Caco-2 (cell line): Measurements from ENCODE around the gene ALG11. TPM values are rescaled to one million over a fixed set of nuclear protein-coding genes. Genes with fewer than 3 reads are reported as not detected.
A peak's percentile ranks its signal among the peaks of the same experiment; 100 is the strongest.

Source experiments
- BruUV-seq: library from RNA; stranded (reverse); fragments of 400-500 nt; replicated peaks from 2 replicates; lab custom pipeline; 2021; lab: Mats Ljungman, UMichigan
- CTCF ChIA-PET: fragments of 300-600 bp; sonication (Branson Sonifier 250); formaldehyde crosslinking; loops from one replicate; lab custom pipeline; 2022; ENCODE audit warnings: antibody characterized with exemption; lab: Charles Lee
- POLR2A ChIA-PET: fragments of 300-600 bp; sonication (Branson Sonifier 250); formaldehyde crosslinking; loops from one replicate; lab custom pipeline; 2022; ENCODE audit warnings: antibody characterized with exemption; lab: Charles Lee
- DNase-seq, 2 experiments: peaks; one replicate each; pipeline versions ENCODE4 v3.0.0 to v3.0.0-alpha.2; 2020 to 2022
- H3K27me3 ChIP-seq: replicated peaks from 2 replicates; pipeline ENCODE4 v1.6.0; 2011; ENCODE audit warnings: low read length; ENCODE audit not compliant: control insufficient read depth, insufficient read depth
- H3K36me3 ChIP-seq: 2 replicates; pipeline ENCODE4 v1.5.1; 2011; ENCODE audit warnings: low read length; ENCODE audit not compliant: control insufficient read depth, insufficient read depth
- H3K4me1 ChIP-seq: fragments of 250-450 bp; sonication (Bioruptor Pico); 2 replicates; pipeline ENCODE4 v1.5.1; 2020; ENCODE audit warnings: mild to moderate bottlenecking
- H3K4me3 ChIP-seq: 2 replicates; pipeline ENCODE4 v1.5.1; 2011; ENCODE audit warnings: low read depth, mild to moderate bottlenecking, control low read depth, low read length
- H3K9me3 ChIP-seq: fragments of 250-450 bp; sonication (Bioruptor Pico); 2 replicates; pipeline ENCODE4 v1.5.1; 2020; ENCODE audit warnings: mild to moderate bottlenecking, moderate library complexity
- H3K27ac Mint-ChIP-seq: one replicate; pipeline ENCODE4 v1.8.0; 2022; ENCODE audit warnings: mixed read lengths; ENCODE audit not compliant: unreplicated experiment
- H3K27me3 Mint-ChIP-seq: one replicate; pipeline ENCODE4 v1.8.0; 2022; ENCODE audit warnings: mixed read lengths; ENCODE audit not compliant: insufficient read depth, unreplicated experiment
- H3K36me3 Mint-ChIP-seq: one replicate; pipeline ENCODE4 v1.8.0; 2022; ENCODE audit warnings: mild to moderate bottlenecking, mixed read lengths; ENCODE audit not compliant: insufficient read depth, unreplicated experiment
- H3K4me1 Mint-ChIP-seq: one replicate; pipeline ENCODE4 v1.8.0; 2022; ENCODE audit warnings: low read depth, mixed read lengths; ENCODE audit not compliant: unreplicated experiment
- H3K4me3 Mint-ChIP-seq: one replicate; pipeline ENCODE4 v1.8.0; 2022; ENCODE audit warnings: mild to moderate bottlenecking, moderate library complexity, mixed read lengths; ENCODE audit not compliant: unreplicated experiment
- H3K9me3 Mint-ChIP-seq: one replicate; pipeline ENCODE4 v1.8.0; 2022; ENCODE audit warnings: mixed read lengths; ENCODE audit not compliant: unreplicated experiment
- CTCF ChIP-seq, 2 experiments: fragments of 200-600 bp in 1 of 2; IDR thresholded peaks; 1 replicate in 1 of 2; 2 replicates in 1 of 2; pipeline versions ENCODE4 v1.5.1 to v1.8.0; 2011 to 2022; ENCODE audit warnings: antibody characterized with exemption in 1 of 2, control low read depth in 1 of 2, inconsistent platforms in 1 of 2, low read depth in 1 of 2, low read length in 1 of 2, mild to moderate bottlenecking in 1 of 2, moderate library complexity in 1 of 2; ENCODE audit not compliant: insufficient read depth in 1 of 2, severe bottlenecking in 1 of 2, unreplicated experiment in 1 of 2
- intact Hi-C: fragments of 100-400 bp; cut with micrococcal nuclease; formaldehyde crosslinking; loops from one replicate; pipeline ENCODE4 v1.10.0; 2022; ENCODE audit not compliant: unreplicated experiment
- total RNA-seq: library from RNA; stranded (reverse); gene quantifications from 2 replicates; pipeline ENCODE4 v1.2.3, GENCODE V29; 2022

Gene ALG11
- total RNA-seq, 1 experiment from 2014 or later = 47.7 TPM

- no peak for DNase-seq
- Mint-ChIP-seq H3K9me3 (peaks cover 2% of the 10 kb centered on the region), H3K36me3 (peaks cover 70% of the 10 kb centered on the region), H3K27me3 (no peaks in the 10 kb centered on the region), H3K27ac (no peak overlapping the region), H3K4me1 (peaks cover 3% of the 10 kb centered on the region), H3K4me3 (no peak overlapping the region)
- intact Hi-C loops = no loop called here
- H3K4me3 ChIP-seq = no peak overlapping the region
- H3K27me3 ChIP-seq = no peaks in the 10 kb centered on the region
- ChIA-PET CTCF (no interaction called here), POLR2A (no interaction called here)
- peaks cover 9% of the 10 kb centered on the region for H3K4me1 ChIP-seq
- TF ChIP-seq CTCF (IDR thresholded peaks at IDR 0.05; ENCODE audit: insufficient read depth in 1 of 2, low read depth in 1 of 2, low read length in 1 of 2, severe bottlenecking in 1 of 2, unreplicated experiment in 1 of 2) = no peak
- H3K9me3 ChIP-seq = no peaks in the 10 kb centered on the region
- no TSS peak for BruUV-seq
- peaks cover 5% of the 10 kb centered on the region for H3K36me3 ChIP-seq
Observed at GRCh38 chr13:52020191-52020590, 8.0 kb downstream of the ALG11 start.

- BruUV-seq = no TSS peak
- Mint-ChIP-seq H3K9me3 (peaks cover 24% of the 10 kb centered on the region), H3K27me3 (no peaks in the 10 kb centered on the region), H3K27ac (no peak overlapping the region), H3K4me1 (peaks cover 15% of the 10 kb centered on the region), H3K4me3 (no peak overlapping the region), H3K36me3 (peaks cover 82% of the 10 kb centered on the region)
- ChIA-PET POLR2A (no interaction called here), CTCF (no interaction called here)
- Histone ChIP-seq H3K4me3 (no peak overlapping the region), H3K9me3 (no peaks in the 10 kb centered on the region), H3K4me1 (peaks cover 17% of the 10 kb centered on the region), H3K27me3 (no peaks in the 10 kb centered on the region), H3K36me3 (peaks cover 10% of the 10 kb centered on the region)
- intact Hi-C loops = no loop called here
- TF ChIP-seq CTCF (IDR thresholded peaks at IDR 0.05; ENCODE audit: insufficient read depth in 1 of 2, low read depth in 1 of 2, low read length in 1 of 2, severe bottlenecking in 1 of 2, unreplicated experiment in 1 of 2) = no peak
- no peak for DNase-seq
Observed at GRCh38 chr13:52022356-52022755, 10.2 kb downstream of the ALG11 start.

GRCh38 chr13:52024481-52024880 lies 12.3 kb downstream of the ALG11 start, which contains the start of gene UTP14C:
TSS of gene UTP14C (plus strand) at chr13:52024691. CDS start at chr13:52028805, 4,114 bp downstream.
- H3K4me3 ChIP-seq = no peak within 1 kb of the TSS

More at GRCh38 chr13:52024481-52024880, 12.3 kb downstream of the ALG11 start, which contains the start of gene UTP14C:
- peak within 1 kb of the TSS; percentile 6 for H3K4me3 Mint-ChIP-seq
- intact Hi-C loops = no loop called here
- peaks cover 17% of the 10 kb centered on the region for H3K4me1 ChIP-seq
- ChIA-PET CTCF (no interaction called here), POLR2A (no interaction called here)
- H3K9me3 ChIP-seq = no peaks in the 10 kb centered on the region
- peak within 1 kb of the TSS; percentile 35 for H3K27ac Mint-ChIP-seq
- no peak for DNase-seq
- BruUV-seq = no TSS peak
- peaks cover 76% of the 10 kb centered on the region for H3K36me3 Mint-ChIP-seq
- H3K27me3 ChIP-seq = no peaks in the 10 kb centered on the region
- TF ChIP-seq CTCF (IDR thresholded peaks at IDR 0.05; ENCODE audit: insufficient read depth in 1 of 2, low read depth in 1 of 2, low read length in 1 of 2, severe bottlenecking in 1 of 2, unreplicated experiment in 1 of 2) = no peak
- no peaks in the 10 kb centered on the region for H3K27me3 Mint-ChIP-seq
- H3K36me3 ChIP-seq = peaks cover 10% of the 10 kb centered on the region
- peaks cover 39% of the 10 kb centered on the region for H3K9me3 Mint-ChIP-seq
- H3K4me1 Mint-ChIP-seq = peaks cover 15% of the 10 kb centered on the region
